Measurements from ENCODE around the gene GRID1.

GRCh38 chr10:86030312-86030711 is 336.3 kb downstream of the GRID1 start:
- TF ChIP-seq ZNF274 (IDR thresholded peaks at IDR 0.05; ENCODE audit: borderline replicate concordance, low read depth, low read length) (no peak), SMARCE1 (IDR thresholded peaks at IDR 0.05) (no peak), RFX5 (IDR thresholded peaks at IDR 0.05; ENCODE audit: low read depth, low read length) (no peak), SETDB1 (IDR thresholded peaks at IDR 0.05; ENCODE audit: low read length) (no peak), SP1 (CRISPR knock-in tag; IDR thresholded peaks at IDR 0.05) (no peak), JUND (IDR thresholded peaks at IDR 0.05; ENCODE audit: borderline replicate concordance, low read depth, low read length) (no peak), JUND (tag; IDR thresholded peaks at IDR 0.05; ENCODE audit: borderline replicate concordance, low read depth, low read length) (no peak), CTCF (IDR thresholded peaks at IDR 0.05 in 2 of 3, conservative IDR thresholded peaks at IDR 0.05 in 1 of 3; ENCODE audit: insufficient read depth in 2 of 3, low read depth in 1 of 3, low read length in 3 of 3) (no peak), ZNF830 (CRISPR knock-in tag; IDR thresholded peaks at IDR 0.05) (no peak)
